ENCODE measurements around the gene CLK4.

The CLK4 gene

DNA sequence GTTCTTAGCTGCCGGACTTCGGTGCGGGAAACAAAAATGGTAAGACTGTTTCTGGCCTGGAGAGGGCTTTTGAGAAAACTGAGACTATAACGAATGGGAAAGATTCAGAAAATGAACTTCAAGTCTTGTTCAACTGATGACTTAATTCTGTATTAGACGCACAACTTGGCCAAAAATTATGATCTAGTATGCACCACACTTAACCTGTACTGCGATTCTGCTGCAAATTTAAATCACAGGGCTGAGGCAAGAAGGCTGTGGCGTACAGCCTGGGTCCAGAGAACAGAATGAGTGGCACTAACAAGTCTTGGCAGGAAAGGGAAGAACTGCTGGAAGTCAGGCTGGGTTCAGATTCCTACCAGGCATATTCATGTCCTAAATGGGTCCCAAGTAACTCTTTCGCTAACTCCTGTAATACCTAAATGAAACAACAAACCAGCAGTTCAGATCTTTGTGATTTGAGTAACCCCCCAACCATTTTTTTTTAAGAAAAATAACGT lies 35.9 kb downstream of the CLK4 start:
- Histone ChIP-seq H3K79me1 (replicated peaks; ENCODE audit: low read length, poor library complexity, severe bottlenecking) (no peaks in the 10 kb centered on the region), H3K4me2 (ENCODE audit: low read length, poor library complexity, severe bottlenecking) (peak overlapping the region; percentile 97), H3K4me3 (ENCODE audit: insufficient read depth in 1 of 2, low read depth in 1 of 2, low read length in 2 of 2) (no peak overlapping the region), H3K9ac (ENCODE audit: low read length) (peak overlapping the region; percentile 1), H3K27ac (ENCODE audit: low read length, poor library complexity, severe bottlenecking) (no peak overlapping the region), H4K91ac (ENCODE audit: low read length) (no peak overlapping the region), H2BK5ac (ENCODE audit: low read depth, low read length, poor library complexity, severe bottlenecking) (no peak overlapping the region), H3K14ac (ENCODE audit: low read length in 2 of 2) (no peak overlapping the region), H2BK120ac (ENCODE audit: low read depth, low read length) (no peak overlapping the region), H3K4me1 (ENCODE audit: control insufficient read depth, insufficient read depth, low read depth, low read length) (peaks cover 15% of the 10 kb centered on the region), H3K27me3 (ENCODE audit: control insufficient read depth in 1 of 2, insufficient read depth in 1 of 2, low read length in 2 of 2) (peaks cover 39 to 42% of the 10 kb centered on the region in 2 experiments), H2AFZ (ENCODE audit: low read depth, low read length) (no peak overlapping the region), H3K36me3 (ENCODE audit: control insufficient read depth in 1 of 2, insufficient read depth in 2 of 2, low read depth in 1 of 2, low read length in 2 of 2) (peaks cover 0 to 11% of the 10 kb centered on the region in 2 experiments), H2BK12ac (ENCODE audit: low read length in 2 of 2) (no peak overlapping the region), H3K4ac (ENCODE audit: low read depth in 1 of 2, low read length in 2 of 2) (no peak overlapping the region), H3K9me3 (ENCODE audit: control insufficient read depth, low read length) (peaks cover 12% of the 10 kb centered on the region), H2AK5ac (ENCODE audit: low read length, severe bottlenecking) (no peak overlapping the region), H3K23ac (ENCODE audit: low read length in 2 of 2) (no peak overlapping the region), H3K18ac (ENCODE audit: low read depth in 1 of 2, low read length in 2 of 2) (no peak overlapping the region), H4K8ac (ENCODE audit: low read length) (no peak overlapping the region), H2BK15ac (ENCODE audit: low read depth, poor library complexity, severe bottlenecking) (no peak overlapping the region)
- DNase-seq = no peak
- WGBS = 50% methylated on average over 9 of the region's 9 CpGs

DNA sequence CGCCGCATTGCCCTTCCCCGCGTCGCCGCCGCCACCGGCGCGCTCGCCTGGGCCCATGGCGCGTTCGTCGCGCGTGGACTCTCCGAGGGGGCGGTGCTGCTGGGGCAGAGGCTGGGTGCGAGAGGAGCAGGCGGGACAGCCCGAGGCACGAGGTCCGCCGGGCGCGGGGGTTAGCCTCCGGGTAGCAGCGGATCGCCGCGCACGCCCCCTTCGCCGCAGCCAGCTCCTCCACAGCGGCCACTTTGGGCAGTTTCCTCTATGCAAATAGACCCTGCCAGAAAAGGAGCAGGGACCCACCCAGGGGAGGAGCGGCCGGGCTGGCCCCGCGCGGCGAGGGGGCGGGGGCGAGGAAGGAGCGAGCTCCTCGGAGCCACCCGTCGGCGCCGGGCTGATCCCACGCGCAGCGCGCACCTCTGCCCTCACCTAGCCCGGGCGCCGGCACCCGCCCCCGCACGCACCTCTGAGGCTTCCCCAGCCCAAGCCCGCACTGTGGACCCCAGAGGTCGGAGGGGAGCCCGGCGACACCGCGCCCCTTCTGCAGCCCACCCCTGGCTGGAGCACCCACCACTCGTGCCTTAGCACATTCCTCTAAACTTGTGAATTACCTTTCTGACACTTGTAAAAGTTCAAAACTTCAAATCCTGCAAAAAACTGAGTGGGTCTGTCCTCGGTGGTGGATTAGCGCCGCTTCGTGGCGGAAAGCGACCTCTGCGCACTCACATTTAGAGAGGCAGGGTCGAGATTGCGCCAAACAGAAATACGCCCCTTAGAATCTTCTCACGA lies 36.5 kb downstream of the CLK4 start, which contains the start of gene COL23A1:
TSS of gene COL23A1 (minus strand) at position 253 of the 783 bp plus-strand sequence.
- H3K9me3 ChIP-seq (ENCODE audit: control insufficient read depth, low read length) = peaks cover 6% of the 10 kb centered on the region
- H3K79me1 ChIP-seq (replicated peaks; ENCODE audit: low read length, poor library complexity, severe bottlenecking) = no peaks in the 10 kb centered on the region
- H2AK5ac ChIP-seq (ENCODE audit: low read length, severe bottlenecking) = no peak within 1 kb of the TSS
- H3K4me3 ChIP-seq (ENCODE audit: insufficient read depth in 1 of 2, low read depth in 1 of 2, low read length in 2 of 2) = peak within 1 kb of the TSS; percentile 50 to 54
- H3K27ac ChIP-seq (ENCODE audit: low read length, poor library complexity, severe bottlenecking) = no peak within 1 kb of the TSS
- peak; percentile 52 for DNase-seq
- no peak within 1 kb of the TSS for H2BK12ac ChIP-seq (ENCODE audit: low read length in 2 of 2)
- H3K9ac ChIP-seq (ENCODE audit: low read length) = peak within 1 kb of the TSS; percentile 1
- peaks cover 15% of the 10 kb centered on the region for H3K4me1 ChIP-seq (ENCODE audit: control insufficient read depth, insufficient read depth, low read depth, low read length)
- peaks cover 0 to 4% of the 10 kb centered on the region in 2 experiments for H3K36me3 ChIP-seq (ENCODE audit: control insufficient read depth in 1 of 2, insufficient read depth in 2 of 2, low read depth in 1 of 2, low read length in 2 of 2)
- peak within 1 kb of the TSS in 1 of 2 experiments; percentile 52 for H3K23ac ChIP-seq (ENCODE audit: low read length in 2 of 2)
- H3K14ac ChIP-seq (ENCODE audit: low read length in 2 of 2) = no peak within 1 kb of the TSS
- H2BK120ac ChIP-seq (ENCODE audit: low read depth, low read length) = no peak within 1 kb of the TSS
- H2AFZ ChIP-seq (ENCODE audit: low read depth, low read length) = peak within 1 kb of the TSS; percentile 74
- H3K18ac ChIP-seq (ENCODE audit: low read depth in 1 of 2, low read length in 2 of 2) = no peak within 1 kb of the TSS
- no peak within 1 kb of the TSS for H3K4ac ChIP-seq (ENCODE audit: low read depth in 1 of 2, low read length in 2 of 2)
- 2% methylated on average over 65 of the region's 78 CpGs for WGBS
- H4K91ac ChIP-seq (ENCODE audit: low read length) = no peak within 1 kb of the TSS
- H4K8ac ChIP-seq (ENCODE audit: low read length) = peak within 1 kb of the TSS; percentile 45
- no peak within 1 kb of the TSS for H2BK5ac ChIP-seq (ENCODE audit: low read depth, low read length, poor library complexity, severe bottlenecking)
- no peak within 1 kb of the TSS for H2BK15ac ChIP-seq (ENCODE audit: low read depth, poor library complexity, severe bottlenecking)
- peak within 1 kb of the TSS; percentile 97 for H3K4me2 ChIP-seq (ENCODE audit: low read length, poor library complexity, severe bottlenecking)
- H3K27me3 ChIP-seq (ENCODE audit: control insufficient read depth in 1 of 2, insufficient read depth in 1 of 2, low read length in 2 of 2) = peaks cover 39 to 45% of the 10 kb centered on the region in 2 experiments

DNA sequence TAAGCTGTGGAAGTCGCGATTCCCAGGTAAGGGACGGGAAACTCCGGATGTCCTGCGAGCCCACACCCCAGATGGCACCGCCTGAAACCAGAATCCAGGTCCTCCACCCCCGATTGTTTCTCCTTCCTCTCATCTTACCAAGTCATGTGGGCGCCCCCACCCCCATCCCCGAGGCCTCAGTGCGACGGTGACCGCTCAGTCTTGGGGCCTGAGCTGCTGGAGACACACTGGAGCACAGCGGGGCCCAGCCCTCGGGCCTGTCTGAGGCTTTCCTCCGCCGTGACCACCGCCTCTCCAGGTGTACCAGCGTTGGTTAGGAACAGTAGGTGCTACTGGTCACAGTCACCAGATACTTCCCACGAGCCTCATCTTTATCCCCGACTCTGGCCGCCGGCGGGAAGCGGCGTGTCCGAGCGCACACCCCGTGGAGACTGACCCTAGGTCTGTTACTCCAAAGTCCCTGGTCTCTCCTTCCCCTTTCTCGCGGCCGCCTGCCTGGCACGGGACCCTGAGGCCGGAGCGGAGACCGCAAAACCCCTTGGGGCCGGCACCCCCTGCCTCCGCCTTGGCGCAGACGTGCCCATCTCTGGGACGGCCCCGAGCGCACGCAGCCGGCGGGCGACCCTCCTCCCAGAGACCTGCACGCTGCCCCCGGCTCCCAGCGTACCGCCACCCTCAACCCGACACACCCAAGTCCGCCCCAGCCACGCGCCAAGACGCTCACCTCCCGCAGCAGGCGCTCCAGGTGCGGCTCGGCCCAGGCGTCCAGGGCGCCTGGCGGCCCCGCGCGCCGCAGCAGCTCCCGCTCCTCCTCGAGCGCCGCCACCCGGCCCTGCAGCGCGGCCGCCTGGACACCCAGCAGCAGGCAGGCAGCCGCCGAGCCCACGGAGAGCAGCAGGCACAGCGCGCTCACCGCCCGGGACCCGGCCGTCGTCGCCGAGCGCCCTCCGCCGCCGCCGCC lies 37.4 kb downstream of the CLK4 start:
- Histone ChIP-seq H3K4me1 (ENCODE audit: control insufficient read depth, insufficient read depth, low read depth, low read length) (peaks cover 15% of the 10 kb centered on the region), H3K4me3 (ENCODE audit: insufficient read depth in 1 of 2, low read depth in 1 of 2, low read length in 2 of 2) (peak overlapping the region in 1 of 2 experiments; percentile 54), H4K91ac (ENCODE audit: low read length) (no peak overlapping the region), H3K4me2 (ENCODE audit: low read length, poor library complexity, severe bottlenecking) (peak overlapping the region; percentile 97), H3K27me3 (ENCODE audit: control insufficient read depth in 1 of 2, insufficient read depth in 1 of 2, low read length in 2 of 2) (peaks cover 39 to 47% of the 10 kb centered on the region in 2 experiments), H3K27ac (ENCODE audit: low read length, poor library complexity, severe bottlenecking) (no peak overlapping the region), H2BK12ac (ENCODE audit: low read length in 2 of 2) (no peak overlapping the region), H3K79me1 (replicated peaks; ENCODE audit: low read length, poor library complexity, severe bottlenecking) (no peaks in the 10 kb centered on the region), H3K14ac (ENCODE audit: low read length in 2 of 2) (no peak overlapping the region), H2BK15ac (ENCODE audit: low read depth, poor library complexity, severe bottlenecking) (no peak overlapping the region), H3K18ac (ENCODE audit: low read depth in 1 of 2, low read length in 2 of 2) (no peak overlapping the region), H3K23ac (ENCODE audit: low read length in 2 of 2) (peak overlapping the region in 1 of 2 experiments; percentile 52), H2BK120ac (ENCODE audit: low read depth, low read length) (no peak overlapping the region), H4K8ac (ENCODE audit: low read length) (no peak overlapping the region), H2BK5ac (ENCODE audit: low read depth, low read length, poor library complexity, severe bottlenecking) (no peak overlapping the region), H2AFZ (ENCODE audit: low read depth, low read length) (peak overlapping the region; percentile 74), H3K9ac (ENCODE audit: low read length) (no peak overlapping the region), H3K4ac (ENCODE audit: low read depth in 1 of 2, low read length in 2 of 2) (no peak overlapping the region), H2AK5ac (ENCODE audit: low read length, severe bottlenecking) (no peak overlapping the region), H3K36me3 (ENCODE audit: control insufficient read depth in 1 of 2, insufficient read depth in 2 of 2, low read depth in 1 of 2, low read length in 2 of 2) (no peaks in the 10 kb centered on the region), H3K9me3 (ENCODE audit: control insufficient read depth, low read length) (no peaks in the 10 kb centered on the region)
- DNase-seq = peak; percentile 40
- 6% methylated on average over 75 of the region's 91 CpGs for WGBS

Measured in mesenchymal stem cell (in vitro differentiated cells and primary cell).